SK-N-SH (cell line): ENCODE measurements around the gene ABHD13. TPM values are rescaled to one million over a fixed set of nuclear protein-coding genes. Genes with fewer than 3 reads are reported as not detected.

Experiments used
- CTCF ChIA-PET: fragments of 300-600, 350-600 bp; formaldehyde crosslinking; extraction: SDS; loops from one replicate; lab custom pipeline; 2021; lab: Yijun Ruan, JAX
- POLR2A ChIA-PET: fragments of 350-600 bp; sonication (Branson Sonifier 250); formaldehyde crosslinking; extraction: SDS; loops from one replicate; lab custom pipeline; 2020; ENCODE audit warnings: antibody characterized with exemption, inconsistent platforms; lab: Yijun Ruan, JAX
- DNase-seq: peaks from one replicate; pipeline ENCODE4 v3.0.0; 2012
- H2AFZ ChIP-seq: fragments of 200-600 bp; sonication (generic); 2 replicates; pipeline ENCODE4 v1.8.1; 2016; ENCODE audit warnings: antibody characterized with exemption, mild to moderate bottlenecking, low read depth
- H3F3A ChIP-seq: fragments of 200-600 bp; sonication (generic); replicated peaks from 2 replicates; pipeline ENCODE3; 2016; ENCODE audit warnings: antibody characterized with exemption, mild to moderate bottlenecking; ENCODE audit not compliant: insufficient read depth
- H3K27ac ChIP-seq, 2 experiments: fragments of 200-500 bp in 1 of 2; fragments of 200-600 bp in 1 of 2; sonication (Bioruptor generic) in 1 of 2; sonication (generic), shearing (Covaris generic) in 1 of 2; 2 replicates each; pipeline versions ENCODE4 v1.5.1 to v1.6.1; 2014 to 2016; ENCODE audit warnings: low read depth in 2 of 2, inconsistent platforms in 1 of 2, low read length in 1 of 2, mild to moderate bottlenecking in 1 of 2, mixed read lengths in 1 of 2
- H3K27me3 ChIP-seq: fragments of 200-600 bp; sonication (generic), shearing (Covaris generic); 2 replicates; pipeline ENCODE4 v1.6.1; 2016; ENCODE audit warnings: mixed run types; ENCODE audit not compliant: insufficient read depth
- H3K36me3 ChIP-seq, 2 experiments: fragments of 200-500 bp in 1 of 2; fragments of 200-600 bp in 1 of 2; sonication (Bioruptor generic) in 1 of 2; sonication (generic) in 1 of 2; replicated peaks in 1 of 2; 2 replicates each; pipeline versions ENCODE3 to v1.5.1; 2014 to 2016; ENCODE audit warnings: low read length in 1 of 2, mild to moderate bottlenecking in 1 of 2; ENCODE audit not compliant: insufficient read depth in 2 of 2, control insufficient read depth in 1 of 2
- H3K4me1 ChIP-seq, 2 experiments: fragments of 200-500 bp in 1 of 2; fragments of 200-600 bp in 1 of 2; sonication (Bioruptor generic) in 1 of 2; sonication (generic), shearing (Covaris generic) in 1 of 2; 2 replicates each; pipeline versions ENCODE4 v1.5.1 to v1.6.1; 2014 to 2016; ENCODE audit warnings: low read depth in 1 of 2, low read length in 1 of 2, mixed run types in 1 of 2; ENCODE audit not compliant: insufficient read depth in 2 of 2, control insufficient read depth in 1 of 2
- H3K4me2 ChIP-seq: fragments of 200-600 bp; sonication (generic), shearing (Covaris generic); 2 replicates; pipeline ENCODE4 v1.6.1; 2017; ENCODE audit warnings: mixed run types
- H3K4me3 ChIP-seq, 2 experiments: fragments of 200-500 bp in 1 of 2; fragments of 200-600 bp in 1 of 2; sonication (Bioruptor generic) in 1 of 2; sonication (generic), shearing (Covaris generic) in 1 of 2; 2 replicates each; pipeline versions ENCODE4 v1.5.1 to v1.8.1; 2014 to 2016; ENCODE audit warnings: low read depth in 2 of 2, inconsistent platforms in 1 of 2, low read length in 1 of 2, mild to moderate bottlenecking in 1 of 2, mixed read lengths in 1 of 2, moderate library complexity in 1 of 2
- H3K79me2 ChIP-seq: fragments of 200-600 bp; sonication (generic); 2 replicates; pipeline ENCODE4 v1.8.1; 2017; ENCODE audit warnings: mild to moderate bottlenecking; ENCODE audit not compliant: insufficient read depth
- H3K9ac ChIP-seq: fragments of 200-600 bp; sonication (generic); 2 replicates; pipeline ENCODE4 v1.6.1; 2017; ENCODE audit warnings: mixed run types
- H3K9me2 ChIP-seq: fragments of 200-600 bp; sonication (generic); 2 replicates; pipeline ENCODE4 v1.6.1; 2017; ENCODE audit warnings: mixed run types
- H3K9me3 ChIP-seq: fragments of 200-600 bp; sonication (generic); 2 replicates; pipeline ENCODE4 v1.6.1; 2017; ENCODE audit warnings: mixed run types, mild to moderate bottlenecking, moderate library complexity
- H4K20me1 ChIP-seq: fragments of 200-600 bp; sonication (generic); 2 replicates; pipeline ENCODE4 v1.6.1; 2017; ENCODE audit warnings: mild to moderate bottlenecking, mixed run types; ENCODE audit not compliant: insufficient read depth
- ELF1 ChIP-seq: IDR thresholded peaks from 2 replicates; pipeline ENCODE4 v1.4.0; 2012
- EP300 ChIP-seq, 2 experiments: IDR thresholded peaks; 2 replicates each; pipeline versions ENCODE4 v1.4.0 to v1.6.1; 2012; ENCODE audit warnings: borderline replicate concordance in 1 of 2, low read depth in 1 of 2, low read length in 1 of 2
- EZH2phosphoT487 ChIP-seq: fragments of 200-600 bp; sonication (generic); IDR thresholded peaks from 2 replicates; pipeline ENCODE4 v1.6.1; 2017; ENCODE audit warnings: low read depth, mixed run types, mild to moderate bottlenecking, antibody characterized with exemption, moderate library complexity, borderline replicate concordance
- FOSL2 ChIP-seq: IDR thresholded peaks from 2 replicates; pipeline ENCODE4 v1.4.0; 2012; ENCODE audit warnings: low read depth, mild to moderate bottlenecking, moderate library complexity, borderline replicate concordance
- FOXJ3 ChIP-seq: sonication (generic); formaldehyde crosslinking; IDR thresholded peaks from 2 replicates; pipeline ENCODE4 v1.5.1; 2020; ENCODE audit warnings: mild to moderate bottlenecking, missing genetic modification reagents
- GATA2 ChIP-seq: sonication (generic); formaldehyde crosslinking; IDR thresholded peaks from 2 replicates; pipeline ENCODE4 v1.5.0; 2020; ENCODE audit warnings: mild to moderate bottlenecking, missing genetic modification reagents
- JUND ChIP-seq: IDR thresholded peaks from 2 replicates; pipeline ENCODE4 v1.4.0; 2012
- MEF2A ChIP-seq: IDR thresholded peaks from 2 replicates; pipeline ENCODE4 v1.4.0; 2012; ENCODE audit warnings: low read depth, borderline replicate concordance
- MXI1 ChIP-seq: IDR thresholded peaks from 2 replicates; pipeline ENCODE4 v1.6.1; 2012; ENCODE audit warnings: mild to moderate bottlenecking, low read depth, low read length, improper control_type of control experiment
- NFIC ChIP-seq: IDR thresholded peaks from 2 replicates; pipeline ENCODE4 v1.4.0; 2012; ENCODE audit warnings: borderline replicate concordance
- POLR2AphosphoS5 ChIP-seq: IDR thresholded peaks from 2 replicates; pipeline ENCODE4 v1.6.1; 2012; ENCODE audit warnings: low read depth, low read length
- RAD21 ChIP-seq: IDR thresholded peaks from 2 replicates; pipeline ENCODE4 v1.6.1; 2012; ENCODE audit warnings: mild to moderate bottlenecking, low read length
- SIN3A ChIP-seq: IDR thresholded peaks from 2 replicates; pipeline ENCODE4 v1.6.1; 2012; ENCODE audit warnings: low read depth, mild to moderate bottlenecking, low read length, moderate library complexity, borderline replicate concordance
- TAF1 ChIP-seq: IDR thresholded peaks from 2 replicates; pipeline ENCODE4 v1.6.1; 2012; ENCODE audit warnings: low read depth, mild to moderate bottlenecking, low read length, moderate library complexity, borderline replicate concordance
- TEAD4 ChIP-seq: IDR thresholded peaks from 2 replicates; pipeline ENCODE4 v1.4.0; 2012; ENCODE audit warnings: mild to moderate bottlenecking, borderline replicate concordance; ENCODE audit not compliant: insufficient read depth
- YY1 ChIP-seq: IDR thresholded peaks from 2 replicates; pipeline ENCODE4 v1.4.0; 2012; ENCODE audit warnings: low read depth, mild to moderate bottlenecking
- WGBS: methylation state at CpG from one replicate; pipeline ENCODE4 v1.1.6; 2017; ENCODE audit warnings: low lambda C conversion rate; 5-methylcytosine and 5-hydroxymethylcytosine counted together
- polyA plus RNA-seq, 3 experiments: library from polyadenylated mRNA; depleted of rRNA; stranded (reverse); fragments of >200 nt; gene quantifications; 2 replicates each; pipeline ENCODE4 v1.2.3, GENCODE V29; 2012
- TF ChIP-seq, protein P1 (sequence below): fragments of 150-350 bp; IDR thresholded peaks from 2 replicates; pipeline ENCODE4 v1.6.1; 2016; ENCODE audit warnings: mild to moderate bottlenecking, low read depth, low read length
- TF ChIP-seq, protein P2 (sequence below): IDR thresholded peaks from 2 replicates; pipeline ENCODE4 v1.4.0; 2012; ENCODE audit warnings: low read depth
- TF ChIP-seq, protein P3 (sequence below): IDR thresholded peaks from 2 replicates; pipeline ENCODE4; 2012
- TF ChIP-seq, protein P4 (sequence below): IDR thresholded peaks from 2 replicates; pipeline ENCODE4 v1.4.0; 2012; ENCODE audit warnings: low read depth, borderline replicate concordance

ABHD13 gene
- polyA plus RNA-seq, 1 of the 3 experiments (the other 2 are of a cell fraction), result 2.9 TPM

DNA sequence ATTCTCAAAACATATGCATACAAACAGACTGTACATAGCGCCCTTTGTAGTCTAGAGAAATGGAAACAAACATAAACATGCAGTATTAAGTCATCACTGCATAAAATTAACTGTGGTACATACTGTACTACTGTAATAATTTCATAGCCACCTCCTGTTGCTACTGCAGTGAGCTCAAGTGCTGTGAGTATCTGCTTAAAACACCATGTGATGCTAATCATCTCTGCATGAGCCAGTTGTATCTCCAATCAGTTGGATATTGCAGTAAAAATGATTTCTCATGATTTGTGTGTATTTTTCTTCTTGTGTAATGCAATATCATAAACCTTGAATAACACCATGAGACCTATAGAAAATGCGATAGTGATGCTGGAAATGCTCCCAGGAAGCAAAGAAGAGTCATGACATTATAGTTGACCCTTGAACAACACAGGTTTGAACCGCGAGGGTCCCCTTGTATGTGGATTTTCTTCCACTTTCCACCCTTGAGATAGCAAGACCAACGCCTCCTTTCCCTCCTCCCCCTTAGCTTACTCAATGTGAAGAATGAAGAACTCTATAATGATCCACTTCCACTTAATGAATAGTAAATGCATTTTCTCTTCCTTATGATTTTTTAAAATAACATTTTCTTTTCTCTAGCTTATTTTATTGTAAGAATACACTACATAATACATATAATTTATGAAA lies 55.4 kb downstream of the ABHD13 start:
- Histone ChIP-seq H3K27me3 (no peaks in the 10 kb centered on the region), H3K9me2 (no peaks in the 10 kb centered on the region), H3K4me2 (no peak overlapping the region), H3K9me3 (no peaks in the 10 kb centered on the region), H3F3A (no peaks in the 10 kb centered on the region), H2AFZ (no peak overlapping the region), H3K36me3 (no peaks in the 10 kb centered on the region), H3K4me3 (no peak overlapping the region)
- CTCF ChIA-PET, result no interaction called here
- DNase-seq, result no peak
- no peak for TF ChIP-seq MXI1
- TF ChIP-seq, protein P1, sequence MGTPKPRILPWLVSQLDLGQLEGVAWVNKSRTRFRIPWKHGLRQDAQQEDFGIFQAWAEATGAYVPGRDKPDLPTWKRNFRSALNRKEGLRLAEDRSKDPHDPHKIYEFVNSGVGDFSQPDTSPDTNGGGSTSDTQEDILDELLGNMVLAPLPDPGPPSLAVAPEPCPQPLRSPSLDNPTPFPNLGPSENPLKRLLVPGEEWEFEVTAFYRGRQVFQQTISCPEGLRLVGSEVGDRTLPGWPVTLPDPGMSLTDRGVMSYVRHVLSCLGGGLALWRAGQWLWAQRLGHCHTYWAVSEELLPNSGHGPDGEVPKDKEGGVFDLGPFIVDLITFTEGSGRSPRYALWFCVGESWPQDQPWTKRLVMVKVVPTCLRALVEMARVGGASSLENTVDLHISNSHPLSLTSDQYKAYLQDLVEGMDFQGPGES, result no peak
- no peak for TF ChIP-seq MEF2A
- no peak for TF ChIP-seq JUND
- TF ChIP-seq EP300 (IDR thresholded peaks at IDR 0.05; ENCODE audit: borderline replicate concordance in 1 of 2, low read depth in 1 of 2, low read length in 1 of 2), result no peak
- no peak for TF ChIP-seq FOSL2
- no peak for TF ChIP-seq NFIC
- no peak for TF ChIP-seq RAD21
- TF ChIP-seq, protein P2, sequence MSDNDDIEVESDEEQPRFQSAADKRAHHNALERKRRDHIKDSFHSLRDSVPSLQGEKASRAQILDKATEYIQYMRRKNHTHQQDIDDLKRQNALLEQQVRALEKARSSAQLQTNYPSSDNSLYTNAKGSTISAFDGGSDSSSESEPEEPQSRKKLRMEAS, result no peak
- no peak for TF ChIP-seq GATA2
- TF ChIP-seq, protein P3, sequence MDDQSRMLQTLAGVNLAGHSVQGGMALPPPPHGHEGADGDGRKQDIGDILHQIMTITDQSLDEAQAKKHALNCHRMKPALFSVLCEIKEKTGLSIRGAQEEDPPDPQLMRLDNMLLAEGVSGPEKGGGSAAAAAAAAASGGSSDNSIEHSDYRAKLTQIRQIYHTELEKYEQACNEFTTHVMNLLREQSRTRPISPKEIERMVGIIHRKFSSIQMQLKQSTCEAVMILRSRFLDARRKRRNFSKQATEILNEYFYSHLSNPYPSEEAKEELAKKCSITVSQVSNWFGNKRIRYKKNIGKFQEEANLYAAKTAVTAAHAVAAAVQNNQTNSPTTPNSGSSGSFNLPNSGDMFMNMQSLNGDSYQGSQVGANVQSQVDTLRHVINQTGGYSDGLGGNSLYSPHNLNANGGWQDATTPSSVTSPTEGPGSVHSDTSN, result no peak
- no peak for TF ChIP-seq TAF1
- TF ChIP-seq, protein P4, sequence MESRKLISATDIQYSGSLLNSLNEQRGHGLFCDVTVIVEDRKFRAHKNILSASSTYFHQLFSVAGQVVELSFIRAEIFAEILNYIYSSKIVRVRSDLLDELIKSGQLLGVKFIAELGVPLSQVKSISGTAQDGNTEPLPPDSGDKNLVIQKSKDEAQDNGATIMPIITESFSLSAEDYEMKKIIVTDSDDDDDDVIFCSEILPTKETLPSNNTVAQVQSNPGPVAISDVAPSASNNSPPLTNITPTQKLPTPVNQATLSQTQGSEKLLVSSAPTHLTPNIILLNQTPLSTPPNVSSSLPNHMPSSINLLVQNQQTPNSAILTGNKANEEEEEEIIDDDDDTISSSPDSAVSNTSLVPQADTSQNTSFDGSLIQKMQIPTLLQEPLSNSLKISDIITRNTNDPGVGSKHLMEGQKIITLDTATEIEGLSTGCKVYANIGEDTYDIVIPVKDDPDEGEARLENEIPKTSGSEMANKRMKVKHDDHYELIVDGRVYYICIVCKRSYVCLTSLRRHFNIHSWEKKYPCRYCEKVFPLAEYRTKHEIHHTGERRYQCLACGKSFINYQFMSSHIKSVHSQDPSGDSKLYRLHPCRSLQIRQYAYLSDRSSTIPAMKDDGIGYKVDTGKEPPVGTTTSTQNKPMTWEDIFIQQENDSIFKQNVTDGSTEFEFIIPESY, result no peak
- TF ChIP-seq SIN3A, result no peak
- no peak for TF ChIP-seq EZH2phosphoT487
- no peak for TF ChIP-seq ELF1
- TF ChIP-seq YY1, result no peak
- TF ChIP-seq FOXJ3, result no peak
- no peak for TF ChIP-seq TEAD4
- no peak for TF ChIP-seq POLR2AphosphoS5
- TF ChIP-seq, all 33 proteins: peak for 0
- Histone ChIP-seq H3K79me2 (no peaks in the 10 kb centered on the region), H3K4me1 (peaks cover 0 to 7% of the 10 kb centered on the region in 2 experiments; a peak in 2 of 4 replicates), H3K9ac (no peak overlapping the region), H4K20me1 (no peaks in the 10 kb centered on the region), H3K27ac (no peak overlapping the region)
- POLR2A ChIA-PET, result no interaction called here
- 78% methylated on average over 5 of the region's 5 CpGs for WGBS
